Measurements from ENCODE around the gene LRP2.
"Not testable (repeated sequence)": the region's sequence is repeated elsewhere in the genome, so short reads cannot be mapped to it uniquely, and the experiment has no call there.

The LRP2 gene

DNA sequence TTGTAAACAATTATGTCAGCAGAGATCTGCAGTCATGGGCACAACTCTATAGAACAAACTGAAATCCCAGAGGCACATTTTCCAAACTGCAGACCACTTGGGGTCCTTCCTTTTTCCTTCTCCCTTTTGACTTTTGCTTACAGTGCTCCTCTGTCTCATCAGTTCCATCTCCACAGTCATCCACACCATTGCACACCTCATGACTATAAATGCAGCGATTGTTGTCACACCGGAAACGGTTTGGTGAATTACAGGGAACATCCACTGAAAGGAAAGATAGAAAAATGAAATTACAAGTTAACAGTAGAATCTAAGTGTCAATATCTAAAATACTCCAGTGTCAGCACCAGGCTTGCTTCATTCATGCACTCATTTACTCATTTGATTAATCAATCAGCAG, 196.5 kb downstream of the LRP2 start:
- no peak for DNase-seq

DNA sequence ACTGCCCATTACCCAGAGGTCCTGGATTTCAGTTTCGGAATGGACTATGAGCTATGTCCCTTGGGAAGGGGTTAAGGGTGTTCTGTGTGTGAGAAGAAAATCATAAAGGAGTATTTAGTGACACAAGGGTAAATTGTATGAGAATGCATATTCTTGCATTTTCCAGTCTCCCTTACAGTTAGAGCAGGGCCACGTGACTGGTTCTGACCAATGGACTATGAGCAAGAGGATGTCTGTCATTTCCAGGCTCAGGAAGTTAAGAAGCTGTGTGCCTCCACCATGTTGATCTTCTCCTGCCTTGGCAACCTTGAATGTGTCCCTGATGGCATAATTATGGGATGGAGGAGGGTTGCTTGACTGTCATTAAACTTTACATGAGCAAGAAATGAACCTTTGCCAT, 198.0 kb downstream of the LRP2 start:
- no peak for DNase-seq

- DNase-seq, result no peak
These were observed 199.7 kb downstream of the LRP2 start for GRCh38 chr2:169162613-169163012.

DNA sequence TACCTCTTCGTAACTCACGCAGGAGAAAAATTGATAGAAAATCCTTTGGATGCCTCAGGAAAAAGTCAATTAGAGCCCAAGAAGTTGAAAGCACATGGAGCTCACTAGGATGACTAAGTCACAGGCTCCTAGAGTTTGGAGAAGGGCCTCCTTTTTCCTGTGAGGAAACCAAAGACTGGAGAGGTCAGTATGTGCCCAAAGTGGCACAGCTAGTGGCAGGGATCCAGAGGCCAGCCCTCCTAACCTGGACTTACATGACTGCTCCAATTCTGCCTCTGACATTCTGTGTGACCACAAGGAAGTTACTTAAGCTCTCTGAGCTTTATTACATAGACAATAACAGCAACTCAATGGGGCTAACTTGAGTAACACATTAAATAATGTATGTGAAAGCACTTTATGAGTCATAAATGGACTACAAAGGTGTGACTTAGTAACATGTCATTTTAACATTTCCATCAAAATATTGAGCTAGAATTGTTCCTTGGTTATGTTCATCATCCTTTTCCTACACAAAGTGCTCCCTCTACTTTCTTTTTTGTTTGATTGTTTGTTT, 201.3 kb downstream of the LRP2 start:
- no peak for DNase-seq

DNA sequence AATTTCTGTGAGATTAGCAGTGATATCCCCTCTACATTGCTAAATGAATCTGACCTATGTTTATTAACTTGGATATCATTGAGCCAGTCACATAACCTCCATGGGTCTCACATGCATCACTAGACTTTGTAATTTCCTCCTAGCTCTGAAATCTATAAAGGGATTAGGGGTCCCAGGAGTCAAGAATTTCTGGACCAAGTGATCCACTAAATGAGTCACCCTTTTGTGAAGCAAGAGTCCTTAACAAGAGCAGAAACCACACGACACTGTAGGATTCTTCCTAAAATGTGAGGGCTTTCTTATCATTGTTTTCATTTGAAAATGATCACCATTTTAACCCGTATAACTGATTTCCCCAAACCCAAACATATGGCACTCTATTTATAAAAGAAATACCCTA, 202.6 kb downstream of the LRP2 start:
- DNase-seq, result no peak

GRCh38 chr2:169158874-169159273, 203.5 kb downstream of the LRP2 start:
- DNase-seq, result no peak

GRCh38 chr2:169146220-169146619, 216.1 kb downstream of the LRP2 start:
- DNase-seq, result no peak

DNA sequence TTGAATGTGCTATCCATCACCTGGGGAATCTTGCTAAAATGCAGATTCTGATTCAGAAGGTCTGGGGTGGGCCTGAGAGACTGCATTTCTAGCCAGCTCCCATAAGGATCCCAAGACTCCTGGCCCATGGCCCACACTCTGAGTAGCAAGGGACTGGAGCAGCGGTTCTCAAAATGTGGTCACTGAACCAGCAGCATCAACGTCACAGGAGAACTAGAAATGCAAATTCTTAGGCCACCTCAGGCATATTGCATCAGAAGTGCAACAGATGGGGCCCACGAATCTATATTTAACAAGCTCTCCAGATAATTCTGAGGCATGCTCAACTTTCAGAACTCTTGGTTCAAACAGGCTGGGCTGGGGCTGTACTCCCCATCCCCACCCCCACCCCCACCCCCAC, 218.3 kb downstream of the LRP2 start:
- no peak for DNase-seq

- peak; percentile 20 for DNase-seq
These were observed 220.5 kb downstream of the LRP2 start for GRCh38 chr2:169141713-169142352.

GRCh38 chr2:169139993-169140767, 222.2 kb downstream of the LRP2 start:
- DNase-seq, result no peak

DNA sequence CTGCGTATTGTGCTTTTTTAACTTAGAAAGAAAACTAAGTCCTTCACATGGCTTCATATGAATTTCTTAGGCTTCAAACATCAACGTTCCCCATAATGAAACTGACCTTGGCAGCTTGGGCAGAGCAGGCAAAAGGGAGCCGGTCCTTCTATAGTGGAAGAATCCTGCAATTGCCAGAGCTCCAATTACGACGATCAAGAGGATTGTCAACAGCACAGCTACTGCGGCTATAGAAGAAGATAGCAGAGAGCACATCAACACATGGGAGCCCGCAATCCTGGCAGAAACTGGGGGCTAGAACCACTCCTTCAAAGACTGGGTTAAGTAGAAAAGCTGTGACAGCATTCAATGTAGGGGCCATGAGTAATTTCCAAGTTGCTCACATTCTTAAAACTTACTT, 223.2 kb downstream of the LRP2 start:
- DNase-seq, result no peak

- peak; percentile 14 for DNase-seq
These were observed 224.4 kb downstream of the LRP2 start for GRCh38 chr2:169137924-169138323.

- DNase-seq, result no peak
These were observed 225.3 kb downstream of the LRP2 start for GRCh38 chr2:169136885-169137534.

DNA sequence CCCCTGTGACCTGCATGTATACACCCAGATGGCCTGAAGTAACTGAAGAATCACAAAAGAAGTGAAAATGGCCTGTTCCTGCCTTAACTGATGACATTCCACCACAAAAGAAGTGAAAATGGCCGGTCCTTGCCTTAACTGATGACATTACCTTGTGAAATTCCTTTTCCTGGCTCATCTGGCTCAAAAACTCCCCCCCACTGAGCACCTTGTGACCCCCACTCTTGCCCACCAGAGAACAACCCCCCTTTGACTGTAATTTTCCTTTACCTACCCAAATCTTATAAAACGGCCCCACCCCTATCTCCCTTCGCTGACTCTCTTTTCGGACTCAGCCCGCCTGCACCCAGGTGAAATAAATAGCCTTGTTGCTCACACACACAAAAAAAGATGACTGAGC, 225.9 kb downstream of the LRP2 start:
- not testable (repeated sequence) for DNase-seq

- DNase-seq, result not testable (repeated sequence)
These were observed 228.1 kb downstream of the LRP2 start for GRCh38 chr2:169134272-169134671.

- peak; percentile 38 for DNase-seq
These were observed 230.5 kb downstream of the LRP2 start for GRCh38 chr2:169131587-169132512.

DNA sequence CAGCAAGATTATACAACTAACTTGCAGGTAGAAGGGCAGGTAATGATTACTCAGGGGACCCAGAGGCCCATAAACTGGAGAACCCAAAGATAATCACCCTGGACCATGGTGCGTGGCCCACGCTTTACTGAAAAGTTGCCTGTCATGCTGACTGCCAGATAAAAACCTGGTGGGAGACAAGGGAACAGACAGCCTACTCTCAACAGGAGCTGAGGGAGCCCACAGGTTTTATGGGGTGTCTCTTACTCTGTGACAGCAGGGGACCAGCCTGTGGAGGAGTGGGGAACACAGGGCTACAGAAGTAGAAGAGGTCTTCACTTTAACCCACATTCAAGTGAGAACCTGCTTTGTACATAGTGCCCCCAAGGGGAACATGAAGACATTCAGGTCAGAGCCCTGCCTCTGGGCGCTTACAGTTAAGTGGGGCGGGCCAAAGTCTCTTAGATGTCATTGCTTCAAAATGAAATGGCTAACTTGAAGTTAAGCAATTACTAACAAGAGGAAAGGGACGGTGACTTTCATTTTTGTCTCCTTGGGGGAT, 232.6 kb downstream of the LRP2 start:
- no peak for DNase-seq

- DNase-seq, result no peak
These were observed 242.5 kb downstream of the LRP2 start for GRCh38 chr2:169119851-169120250.

- no peak for DNase-seq
These were observed 243.1 kb downstream of the LRP2 start for GRCh38 chr2:169119123-169119760.

DNA sequence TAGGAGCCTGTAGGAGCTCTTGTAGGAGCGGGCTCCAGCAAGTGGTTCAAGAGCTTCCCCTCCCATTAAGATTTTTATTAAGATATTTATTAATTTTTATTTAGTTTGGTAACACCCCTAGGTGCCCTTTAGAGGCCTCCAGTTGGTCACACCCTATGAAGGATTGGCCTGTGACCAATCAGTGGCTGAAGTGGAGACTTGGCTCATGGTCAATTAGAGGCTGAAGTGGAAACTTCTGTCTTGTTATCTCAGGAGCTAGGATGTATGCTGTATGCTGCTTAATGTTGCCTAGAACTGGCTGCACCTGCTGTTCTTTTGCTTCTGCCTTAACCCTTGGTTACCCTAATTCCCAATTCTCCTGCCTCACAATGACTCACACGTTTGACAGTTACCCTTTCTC, 244.3 kb downstream of the LRP2 start:
- DNase-seq, result no peak

- no peak for DNase-seq
These were observed 245.3 kb downstream of the LRP2 start for GRCh38 chr2:169116993-169117392.

GRCh38 chr2:169116327-169116726, 246.0 kb downstream of the LRP2 start:
- no peak for DNase-seq
